HG03066 (cell line): ENCODE results near the gene CBLB.
A peak's percentile ranks its signal among the peaks of the same experiment; 100 is the strongest.

Experiments
- ATAC-seq: cut with Tn5 transposase; IDR thresholded peaks from one replicate; pipeline ENCODE4 v1.9.1; 2021; ENCODE audit warnings: low read depth; ENCODE audit not compliant: unreplicated experiment

CBLB gene

GRCh38 chr3:105868742-105869530 is at the start of gene CBLB:
TSS of gene CBLB (minus strand) at chr3:105869012. CDS start at chr3:105867577, 1,435 bp downstream.
- ATAC-seq = peak; percentile 78

DNA sequence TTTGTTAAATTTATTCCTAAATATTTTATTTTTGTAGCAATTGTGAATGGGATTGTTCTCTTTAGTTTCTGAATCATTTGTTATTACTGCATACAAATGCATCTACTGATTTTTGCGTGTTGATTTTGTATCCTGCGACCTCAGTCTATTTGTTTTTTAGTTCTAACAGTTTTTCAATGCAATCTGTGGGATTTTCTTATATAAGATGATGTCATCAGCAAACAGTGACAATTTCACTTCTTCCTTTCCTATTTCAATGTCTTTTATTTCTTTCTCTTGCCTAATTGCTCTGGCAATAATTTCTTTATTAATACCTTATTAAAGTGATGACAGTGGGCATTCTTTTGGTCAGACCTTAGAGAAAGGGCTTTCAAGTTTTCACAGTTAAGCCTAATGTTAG is 48.0 kb upstream of the CBLB start:
- no peak for ATAC-seq

DNA sequence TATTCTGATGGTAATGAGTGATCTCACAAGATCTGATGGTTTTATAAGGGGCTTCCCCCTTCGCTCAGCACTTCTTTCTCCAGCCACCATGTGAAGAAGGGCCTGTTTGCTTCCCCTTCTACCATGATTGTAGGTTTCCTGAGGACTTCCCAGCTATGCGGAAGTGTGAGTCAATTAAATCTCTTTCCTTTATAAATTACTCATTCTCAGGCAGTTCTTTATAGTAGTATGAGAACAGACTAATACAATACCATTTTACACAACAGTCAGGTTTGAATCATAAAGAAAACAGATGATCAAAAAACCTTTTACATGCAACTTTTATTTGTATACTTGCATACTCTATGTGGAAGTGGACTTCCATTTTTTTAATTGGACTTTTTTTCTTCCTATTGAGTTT is 46.7 kb upstream of the CBLB start:
- ATAC-seq = no peak

DNA sequence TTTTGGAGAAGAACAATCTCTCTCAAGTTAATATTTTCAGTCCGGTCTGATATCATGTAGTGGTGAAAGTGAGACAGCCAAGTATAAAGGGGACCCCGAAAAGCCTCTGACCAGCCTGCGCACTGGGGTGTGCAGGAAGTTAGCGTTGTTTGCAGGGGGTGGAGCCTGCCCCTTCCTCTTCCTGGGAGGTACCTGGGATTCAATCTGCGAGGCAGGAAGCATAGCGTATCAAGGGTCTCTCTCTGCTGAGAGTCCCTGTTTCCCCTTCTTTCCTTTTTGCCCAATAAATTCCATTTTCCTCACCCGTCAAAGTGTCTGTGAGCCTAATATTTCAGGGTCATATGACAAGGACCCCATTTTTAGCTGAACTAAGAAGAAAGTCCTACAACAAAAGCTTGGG is 44.8 kb upstream of the CBLB start:
- no peak for ATAC-seq

GRCh38 chr3:105912891-105913290 is 44.1 kb upstream of the CBLB start:
- no peak for ATAC-seq

- no peak for ATAC-seq
These were observed 42.7 kb upstream of the CBLB start for GRCh38 chr3:105911496-105911895.

- ATAC-seq = no peak
These were observed 39.0 kb upstream of the CBLB start for GRCh38 chr3:105907777-105908176.

- ATAC-seq = no peak
These were observed 38.0 kb upstream of the CBLB start for GRCh38 chr3:105906836-105907235.

- no peak for ATAC-seq
These were observed 37.5 kb upstream of the CBLB start for GRCh38 chr3:105906345-105906744.

DNA sequence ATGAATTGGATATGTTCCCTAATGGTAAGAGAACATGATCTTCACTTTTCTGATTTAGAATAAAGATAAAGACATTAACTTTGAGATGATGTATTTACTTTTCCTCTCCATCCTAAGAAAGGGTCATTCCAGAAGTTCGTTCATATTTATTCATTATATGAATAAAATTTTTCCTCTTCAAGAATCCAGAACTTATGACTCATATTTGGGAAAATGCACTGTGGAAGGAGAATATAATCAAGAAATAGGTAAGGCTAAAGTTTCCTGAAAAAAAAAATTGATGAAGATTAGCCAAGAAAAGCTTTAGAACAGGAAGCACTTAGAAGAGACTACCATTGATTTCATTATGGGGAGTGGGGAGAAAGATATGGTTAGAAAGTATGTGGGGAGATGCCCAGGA is 36.5 kb upstream of the CBLB start:
- ATAC-seq = no peak

DNA sequence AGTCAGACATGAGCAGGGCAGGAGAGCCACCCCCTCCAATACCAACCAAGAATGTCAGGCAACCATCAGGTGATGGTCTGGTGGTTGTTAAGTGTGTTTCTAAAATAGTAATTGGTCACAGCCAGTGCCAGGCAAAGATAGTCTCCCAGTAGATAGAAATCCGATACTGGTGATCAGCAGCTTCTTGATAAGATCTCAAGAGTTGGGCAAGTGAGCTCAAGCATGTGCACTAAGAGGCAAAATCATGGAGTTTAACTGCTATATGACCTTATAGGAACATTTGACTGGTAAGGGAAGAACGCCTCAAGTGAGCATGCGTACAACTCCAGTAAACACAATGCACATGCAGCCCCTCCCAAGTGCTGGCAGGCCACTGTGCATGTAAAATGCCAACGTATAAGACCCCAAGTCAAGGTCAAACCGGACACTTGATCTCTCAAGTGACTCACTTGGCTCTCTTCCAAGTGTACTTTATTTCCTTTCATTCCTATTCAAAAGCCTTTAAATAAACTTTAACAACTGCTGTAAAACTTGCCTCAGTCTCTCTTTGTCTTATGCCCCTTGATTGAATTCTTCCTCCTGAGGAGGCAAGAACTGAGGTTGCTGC is 36.0 kb upstream of the CBLB start:
- no peak for ATAC-seq

GRCh38 chr3:105904251-105904650 is 35.4 kb upstream of the CBLB start:
- no peak for ATAC-seq

GRCh38 chr3:105899516-105899915 is 30.7 kb upstream of the CBLB start:
- ATAC-seq = no peak

- ATAC-seq = no peak
These were observed 22.3 kb upstream of the CBLB start for GRCh38 chr3:105891101-105891500.

GRCh38 chr3:105888621-105889579 is 20.1 kb upstream of the CBLB start:
- no peak for ATAC-seq

DNA sequence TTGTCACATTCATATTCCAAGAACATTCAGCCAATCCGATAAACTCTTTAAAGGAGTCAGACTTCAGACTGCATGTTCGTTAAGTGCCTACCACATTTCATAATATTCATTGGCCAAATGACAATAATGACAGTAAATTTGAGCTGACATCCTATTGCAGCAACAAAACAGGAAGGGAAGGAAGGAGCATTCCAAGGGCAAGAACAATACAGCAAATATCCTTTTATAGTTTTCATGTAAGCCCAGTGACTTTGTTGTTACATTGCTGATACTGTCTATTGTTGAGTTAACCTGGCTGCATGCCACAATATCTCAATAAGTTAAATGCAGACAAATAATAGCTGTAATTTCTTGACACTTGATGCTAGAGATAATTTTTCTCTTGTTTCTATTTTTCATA is 16.4 kb upstream of the CBLB start:
- no peak for ATAC-seq

DNA sequence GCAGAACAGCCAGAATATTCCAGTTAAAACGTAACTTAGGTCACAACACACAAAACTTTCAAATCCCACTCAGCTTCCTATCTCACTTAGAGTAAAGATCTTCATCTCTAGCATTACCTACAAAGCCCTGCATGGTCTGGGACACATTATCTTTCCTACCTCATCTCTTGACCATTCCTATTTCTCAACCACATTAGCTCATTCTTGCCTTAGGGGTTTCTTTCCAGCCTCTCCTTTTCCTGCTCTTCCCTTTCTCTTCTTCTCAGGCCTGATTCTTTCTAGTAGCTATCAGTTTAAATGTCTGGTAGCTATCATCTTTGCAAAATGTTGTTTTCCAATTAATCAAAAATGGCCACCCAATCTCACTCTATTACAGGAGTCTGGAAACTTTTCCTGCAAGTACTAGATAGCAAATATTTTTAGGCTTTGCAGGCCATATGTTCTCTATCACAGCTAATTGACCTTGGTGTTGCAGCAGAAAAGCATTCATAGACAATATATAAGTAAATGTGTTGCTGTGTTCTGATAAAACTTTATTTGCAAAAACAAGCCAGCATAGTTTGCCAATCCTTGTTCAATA is 15.1 kb upstream of the CBLB start:
- no peak for ATAC-seq

DNA sequence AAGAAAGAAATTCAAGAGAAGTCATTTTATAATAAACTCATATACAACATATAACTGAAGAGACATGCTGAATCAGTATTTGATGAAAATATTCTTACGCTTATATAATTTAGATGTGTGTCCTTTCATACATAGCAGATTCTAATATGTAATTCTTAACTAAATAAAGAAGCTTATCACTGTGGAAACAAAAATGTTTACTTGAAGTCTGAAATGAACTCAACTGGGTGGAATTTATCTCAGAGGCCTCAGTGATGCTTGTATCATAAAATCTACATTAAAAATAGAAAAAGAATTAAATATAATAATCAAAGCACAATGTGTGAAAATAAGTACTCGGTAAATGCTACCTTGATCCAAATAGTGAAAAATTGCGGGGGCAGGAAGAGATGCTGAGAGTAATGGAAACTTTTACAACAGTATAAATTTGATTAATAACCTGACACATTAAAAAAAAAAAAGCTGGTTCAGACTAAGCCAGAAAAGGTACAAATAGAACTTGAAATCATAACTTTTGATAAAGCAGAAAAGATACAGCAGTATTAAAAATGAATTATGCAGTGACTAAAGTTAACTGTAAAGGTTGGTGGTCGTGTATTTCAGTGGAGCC is 12.0 kb upstream of the CBLB start:
- no peak for ATAC-seq

DNA sequence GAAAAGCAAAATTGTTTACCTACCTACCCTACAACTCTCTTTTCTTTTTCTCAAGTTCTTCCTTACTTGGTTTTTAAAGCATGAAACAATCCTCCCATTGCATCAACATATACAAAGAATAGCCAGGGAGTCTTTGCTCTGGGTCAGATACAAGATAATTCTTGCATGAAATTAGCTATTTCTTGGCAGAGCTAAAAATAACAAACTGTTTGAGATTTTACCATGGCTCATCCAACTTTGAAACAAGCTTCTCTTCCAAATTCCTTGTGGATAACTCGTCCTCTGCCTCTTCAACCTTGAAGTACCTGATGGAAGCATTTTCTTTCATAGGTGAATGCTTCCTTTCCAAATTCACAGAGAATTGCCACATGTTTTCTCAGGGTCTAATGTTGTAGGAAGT is 9.2 kb upstream of the CBLB start:
- no peak for ATAC-seq

GRCh38 chr3:105877336-105877910 is 8.6 kb upstream of the CBLB start:
- no peak for ATAC-seq
